Measurements from ENCODE around the gene DKK3. TPM values are rescaled to one million over a fixed set of nuclear protein-coding genes. Genes with fewer than 3 reads are reported as not detected.

Gene DKK3
- total and polyA plus RNA-seq, 2 experiments from 2014 or later = 16.8 to 31.1 TPM

DNA sequence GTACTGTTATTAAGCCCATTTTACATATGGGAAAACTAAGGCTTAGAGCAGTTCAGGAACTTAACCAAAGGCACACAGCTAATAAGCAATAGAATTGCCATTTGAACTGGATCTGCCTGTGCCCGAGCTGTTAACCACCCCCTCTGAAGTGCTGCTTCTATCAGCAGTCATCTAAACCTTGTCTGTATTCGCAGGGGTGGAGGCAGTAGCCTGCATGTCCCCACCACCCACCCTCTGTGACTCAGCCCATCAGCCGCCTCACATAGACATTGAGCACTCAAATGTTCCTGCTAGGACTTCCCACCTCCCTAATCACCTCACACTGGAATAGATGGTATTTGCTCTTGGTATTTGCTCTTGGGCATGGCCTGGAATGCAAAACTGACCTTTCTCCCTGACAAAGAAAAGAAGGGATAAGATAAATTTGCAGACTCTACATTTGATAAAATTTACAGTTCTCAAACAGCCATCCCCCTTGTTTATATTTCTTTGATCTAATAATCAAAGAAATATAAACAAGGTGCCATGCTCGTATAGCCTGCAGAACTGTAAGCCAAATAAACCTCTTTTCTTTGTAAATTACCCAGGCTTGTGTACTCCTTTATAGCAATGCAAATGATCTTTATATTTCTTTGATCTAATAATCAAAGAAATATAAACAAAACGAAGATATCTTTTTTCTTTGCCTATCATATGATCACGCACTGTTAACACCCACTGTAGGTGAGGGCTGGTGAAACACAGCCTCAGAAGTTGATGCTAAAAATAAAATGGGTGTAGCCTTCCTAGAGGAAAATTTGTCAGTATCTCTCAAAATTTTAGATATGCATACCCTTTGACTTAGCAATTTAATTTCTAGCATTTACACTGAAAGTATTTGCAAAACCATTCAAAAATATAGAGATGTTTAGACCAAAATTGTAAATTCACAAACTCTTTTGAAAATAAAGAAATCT lies 15.9 kb downstream of the DKK3 start (continued):
- TF ChIP-seq, protein P1, sequence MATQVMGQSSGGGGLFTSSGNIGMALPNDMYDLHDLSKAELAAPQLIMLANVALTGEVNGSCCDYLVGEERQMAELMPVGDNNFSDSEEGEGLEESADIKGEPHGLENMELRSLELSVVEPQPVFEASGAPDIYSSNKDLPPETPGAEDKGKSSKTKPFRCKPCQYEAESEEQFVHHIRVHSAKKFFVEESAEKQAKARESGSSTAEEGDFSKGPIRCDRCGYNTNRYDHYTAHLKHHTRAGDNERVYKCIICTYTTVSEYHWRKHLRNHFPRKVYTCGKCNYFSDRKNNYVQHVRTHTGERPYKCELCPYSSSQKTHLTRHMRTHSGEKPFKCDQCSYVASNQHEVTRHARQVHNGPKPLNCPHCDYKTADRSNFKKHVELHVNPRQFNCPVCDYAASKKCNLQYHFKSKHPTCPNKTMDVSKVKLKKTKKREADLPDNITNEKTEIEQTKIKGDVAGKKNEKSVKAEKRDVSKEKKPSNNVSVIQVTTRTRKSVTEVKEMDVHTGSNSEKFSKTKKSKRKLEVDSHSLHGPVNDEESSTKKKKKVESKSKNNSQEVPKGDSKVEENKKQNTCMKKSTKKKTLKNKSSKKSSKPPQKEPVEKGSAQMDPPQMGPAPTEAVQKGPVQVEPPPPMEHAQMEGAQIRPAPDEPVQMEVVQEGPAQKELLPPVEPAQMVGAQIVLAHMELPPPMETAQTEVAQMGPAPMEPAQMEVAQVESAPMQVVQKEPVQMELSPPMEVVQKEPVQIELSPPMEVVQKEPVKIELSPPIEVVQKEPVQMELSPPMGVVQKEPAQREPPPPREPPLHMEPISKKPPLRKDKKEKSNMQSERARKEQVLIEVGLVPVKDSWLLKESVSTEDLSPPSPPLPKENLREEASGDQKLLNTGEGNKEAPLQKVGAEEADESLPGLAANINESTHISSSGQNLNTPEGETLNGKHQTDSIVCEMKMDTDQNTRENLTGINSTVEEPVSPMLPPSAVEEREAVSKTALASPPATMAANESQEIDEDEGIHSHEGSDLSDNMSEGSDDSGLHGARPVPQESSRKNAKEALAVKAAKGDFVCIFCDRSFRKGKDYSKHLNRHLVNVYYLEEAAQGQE (IDR thresholded peaks at IDR 0.05; ENCODE audit: unreplicated experiment) = no peak
- no peak for TF ChIP-seq NANOG (IDR thresholded peaks at IDR 0.05; ENCODE audit: borderline replicate concordance)
- TF ChIP-seq ZNF331 (CRISPR knock-in tag; IDR thresholded peaks at IDR 0.05; ENCODE audit: low read depth) = no peak
- no peak for TF ChIP-seq EZH2 (IDR thresholded peaks at IDR 0.05; ENCODE audit: low read depth, unreplicated experiment)
- TF ChIP-seq, protein P2, sequence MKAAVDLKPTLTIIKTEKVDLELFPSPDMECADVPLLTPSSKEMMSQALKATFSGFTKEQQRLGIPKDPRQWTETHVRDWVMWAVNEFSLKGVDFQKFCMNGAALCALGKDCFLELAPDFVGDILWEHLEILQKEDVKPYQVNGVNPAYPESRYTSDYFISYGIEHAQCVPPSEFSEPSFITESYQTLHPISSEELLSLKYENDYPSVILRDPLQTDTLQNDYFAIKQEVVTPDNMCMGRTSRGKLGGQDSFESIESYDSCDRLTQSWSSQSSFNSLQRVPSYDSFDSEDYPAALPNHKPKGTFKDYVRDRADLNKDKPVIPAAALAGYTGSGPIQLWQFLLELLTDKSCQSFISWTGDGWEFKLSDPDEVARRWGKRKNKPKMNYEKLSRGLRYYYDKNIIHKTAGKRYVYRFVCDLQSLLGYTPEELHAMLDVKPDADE (IDR thresholded peaks at IDR 0.05) = no peak
- TF ChIP-seq, protein P3, sequence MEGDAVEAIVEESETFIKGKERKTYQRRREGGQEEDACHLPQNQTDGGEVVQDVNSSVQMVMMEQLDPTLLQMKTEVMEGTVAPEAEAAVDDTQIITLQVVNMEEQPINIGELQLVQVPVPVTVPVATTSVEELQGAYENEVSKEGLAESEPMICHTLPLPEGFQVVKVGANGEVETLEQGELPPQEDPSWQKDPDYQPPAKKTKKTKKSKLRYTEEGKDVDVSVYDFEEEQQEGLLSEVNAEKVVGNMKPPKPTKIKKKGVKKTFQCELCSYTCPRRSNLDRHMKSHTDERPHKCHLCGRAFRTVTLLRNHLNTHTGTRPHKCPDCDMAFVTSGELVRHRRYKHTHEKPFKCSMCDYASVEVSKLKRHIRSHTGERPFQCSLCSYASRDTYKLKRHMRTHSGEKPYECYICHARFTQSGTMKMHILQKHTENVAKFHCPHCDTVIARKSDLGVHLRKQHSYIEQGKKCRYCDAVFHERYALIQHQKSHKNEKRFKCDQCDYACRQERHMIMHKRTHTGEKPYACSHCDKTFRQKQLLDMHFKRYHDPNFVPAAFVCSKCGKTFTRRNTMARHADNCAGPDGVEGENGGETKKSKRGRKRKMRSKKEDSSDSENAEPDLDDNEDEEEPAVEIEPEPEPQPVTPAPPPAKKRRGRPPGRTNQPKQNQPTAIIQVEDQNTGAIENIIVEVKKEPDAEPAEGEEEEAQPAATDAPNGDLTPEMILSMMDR (conservative IDR thresholded peaks at IDR 0.05; ENCODE audit: low read depth in 2 of 2) = no peak
- no peak for TF ChIP-seq POLR2AphosphoS5 (IDR thresholded peaks at IDR 0.05; ENCODE audit: low read depth)
- no peak for TF ChIP-seq STAT1 (IDR thresholded peaks at IDR 0.05; ENCODE audit: unreplicated experiment)
- TF ChIP-seq ZNF114 (CRISPR knock-in tag; IDR thresholded peaks at IDR 0.05) = no peak
- no peak for TF ChIP-seq JUNB (IDR thresholded peaks at IDR 0.05; ENCODE audit: unreplicated experiment)
